Measurements from ENCODE around the gene FAT1.

DNA sequence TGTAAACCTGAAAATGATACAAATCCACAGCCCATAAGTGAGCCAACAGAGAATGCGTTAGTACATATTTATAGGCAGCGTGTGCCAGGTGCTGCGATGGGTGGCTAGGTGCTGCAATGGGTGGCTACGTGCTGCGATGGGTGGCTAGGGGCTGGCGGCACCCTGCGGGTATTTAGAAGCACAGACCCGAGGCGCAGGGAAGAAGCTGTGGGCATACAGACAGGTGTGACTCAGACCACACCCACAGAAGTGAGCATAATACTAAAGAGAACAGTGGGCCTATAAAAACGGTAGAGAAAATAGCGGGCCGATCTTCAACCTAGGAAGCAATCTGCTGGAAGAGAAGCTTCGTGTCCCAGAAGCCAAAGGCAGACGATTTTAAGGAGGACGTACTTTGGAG, 81.1 kb downstream of the FAT1 start:
- TF ChIP-seq, protein P1, sequence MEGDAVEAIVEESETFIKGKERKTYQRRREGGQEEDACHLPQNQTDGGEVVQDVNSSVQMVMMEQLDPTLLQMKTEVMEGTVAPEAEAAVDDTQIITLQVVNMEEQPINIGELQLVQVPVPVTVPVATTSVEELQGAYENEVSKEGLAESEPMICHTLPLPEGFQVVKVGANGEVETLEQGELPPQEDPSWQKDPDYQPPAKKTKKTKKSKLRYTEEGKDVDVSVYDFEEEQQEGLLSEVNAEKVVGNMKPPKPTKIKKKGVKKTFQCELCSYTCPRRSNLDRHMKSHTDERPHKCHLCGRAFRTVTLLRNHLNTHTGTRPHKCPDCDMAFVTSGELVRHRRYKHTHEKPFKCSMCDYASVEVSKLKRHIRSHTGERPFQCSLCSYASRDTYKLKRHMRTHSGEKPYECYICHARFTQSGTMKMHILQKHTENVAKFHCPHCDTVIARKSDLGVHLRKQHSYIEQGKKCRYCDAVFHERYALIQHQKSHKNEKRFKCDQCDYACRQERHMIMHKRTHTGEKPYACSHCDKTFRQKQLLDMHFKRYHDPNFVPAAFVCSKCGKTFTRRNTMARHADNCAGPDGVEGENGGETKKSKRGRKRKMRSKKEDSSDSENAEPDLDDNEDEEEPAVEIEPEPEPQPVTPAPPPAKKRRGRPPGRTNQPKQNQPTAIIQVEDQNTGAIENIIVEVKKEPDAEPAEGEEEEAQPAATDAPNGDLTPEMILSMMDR (IDR thresholded peaks at IDR 0.05; ENCODE audit: low read depth, low read length, poor library complexity, severe bottlenecking): no peak
- TF ChIP-seq EZH2phosphoT487 (IDR thresholded peaks at IDR 0.05; ENCODE audit: borderline replicate concordance, low read length): no peak

Data from DOHH2 (cell line).